NB4 (cell line): ENCODE results near the gene E2F3.

Source experiments
- MYC ChIP-seq: IDR thresholded peaks from 2 replicates; pipeline ENCODE4 v1.6.1; 2011; ENCODE audit warnings: low read depth, low read length
- TF ChIP-seq, protein P1 (sequence below): IDR thresholded peaks from one replicate; pipeline ENCODE4 v1.5.1; 2012; ENCODE audit warnings: low read depth, low read length

DNA sequence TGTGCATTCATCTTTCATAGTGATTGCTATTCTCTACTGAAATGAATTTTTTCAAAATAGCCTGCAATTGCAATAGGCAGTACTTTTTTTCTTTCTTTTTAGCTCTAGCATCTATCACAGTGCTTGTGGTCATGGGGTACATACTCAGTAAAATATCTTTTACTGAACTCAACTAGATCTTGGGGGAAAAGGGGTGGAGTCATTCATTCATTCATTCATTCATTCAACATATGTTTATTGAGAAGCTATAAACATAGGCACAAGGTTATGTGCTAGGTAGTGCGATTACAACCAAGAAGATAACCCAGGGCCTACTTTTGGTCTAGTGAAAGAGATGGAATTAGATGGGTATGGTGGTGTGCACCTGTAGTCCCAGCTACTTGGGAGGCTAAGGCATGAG, 131.2 kb downstream of the E2F3 start:
- TF ChIP-seq, protein P1, sequence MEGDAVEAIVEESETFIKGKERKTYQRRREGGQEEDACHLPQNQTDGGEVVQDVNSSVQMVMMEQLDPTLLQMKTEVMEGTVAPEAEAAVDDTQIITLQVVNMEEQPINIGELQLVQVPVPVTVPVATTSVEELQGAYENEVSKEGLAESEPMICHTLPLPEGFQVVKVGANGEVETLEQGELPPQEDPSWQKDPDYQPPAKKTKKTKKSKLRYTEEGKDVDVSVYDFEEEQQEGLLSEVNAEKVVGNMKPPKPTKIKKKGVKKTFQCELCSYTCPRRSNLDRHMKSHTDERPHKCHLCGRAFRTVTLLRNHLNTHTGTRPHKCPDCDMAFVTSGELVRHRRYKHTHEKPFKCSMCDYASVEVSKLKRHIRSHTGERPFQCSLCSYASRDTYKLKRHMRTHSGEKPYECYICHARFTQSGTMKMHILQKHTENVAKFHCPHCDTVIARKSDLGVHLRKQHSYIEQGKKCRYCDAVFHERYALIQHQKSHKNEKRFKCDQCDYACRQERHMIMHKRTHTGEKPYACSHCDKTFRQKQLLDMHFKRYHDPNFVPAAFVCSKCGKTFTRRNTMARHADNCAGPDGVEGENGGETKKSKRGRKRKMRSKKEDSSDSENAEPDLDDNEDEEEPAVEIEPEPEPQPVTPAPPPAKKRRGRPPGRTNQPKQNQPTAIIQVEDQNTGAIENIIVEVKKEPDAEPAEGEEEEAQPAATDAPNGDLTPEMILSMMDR, result no peak
- TF ChIP-seq MYC, result no peak
